Ovary (tissue), 9 donors: Measurements from ENCODE around the gene NIPBL. TPM values are rescaled to one million over a fixed set of nuclear protein-coding genes. Genes with fewer than 3 reads are reported as not detected.

ENCODE experiments used
- DNase-seq, 5 donors: peaks; one replicate each; pipeline ENCODE4 v3.0.0-alpha.2; 2019 to 2020
- H3K27ac ChIP-seq, 2 donors: fragments of 200-600 bp; one replicate each; pipeline versions ENCODE4 v1.5.1 to v1.8.0; 2019 to 2022
- H3K27me3 ChIP-seq: fragments of 200-600 bp; one replicate; pipeline ENCODE4 v1.8.0; 2022
- H3K36me3 ChIP-seq: fragments of 200-600 bp; sonication (generic); one replicate; pipeline ENCODE4 v1.5.1; 2019
- H3K4me1 ChIP-seq: one replicate; pipeline ENCODE4 v1.8.1; 2013; ENCODE audit warnings: mild to moderate bottlenecking, moderate library complexity; ENCODE audit not compliant: insufficient read depth
- H3K4me3 ChIP-seq: fragments of 200-600 bp; sonication (generic); one replicate; pipeline ENCODE4 v1.5.1; 2017
- H3K9me3 ChIP-seq, 2 donors: fragments of 200-600 bp in 1 of 2; sonication (generic) in 1 of 2; one replicate each; pipeline versions ENCODE4 v1.5.1 to v1.8.1; 2013 to 2019; ENCODE audit warnings: mild to moderate bottlenecking in 1 of 2, moderate library complexity in 1 of 2
- EP300 ChIP-seq: sonication (generic); formaldehyde crosslinking; IDR thresholded peaks from one replicate; pipeline ENCODE4 v1.6.1; 2017; ENCODE audit warnings: antibody characterized with exemption
- POLR2A ChIP-seq: fragments of 450-650 bp; IDR thresholded peaks from one replicate; pipeline ENCODE4 v1.6.1; 2017; ENCODE audit warnings: antibody characterized with exemption, mild to moderate bottlenecking, moderate library complexity
- WGBS, 3 donors: extraction: QIAGEN DNeasy Blood & Tissue Kit in 1 of 3; methylation state at CpG; one replicate each; pipeline versions ENCODE4 v1.1.5 to v1.1.7; 2013 to 2017; 5-methylcytosine and 5-hydroxymethylcytosine counted together
- intact Hi-C, 4 donors: fragments of 100-400 bp; cut with DNase I; formaldehyde crosslinking; loops; one replicate each; pipeline versions ENCODE4 v1.11.0 to v1.15.1; 2022 to 2023
- polyA plus RNA-seq, 2 donors: library from polyadenylated mRNA; stranded (reverse); fragments of 200-250 nt in 1 of 2; fragments of 350-450 nt in 1 of 2; fragmentation: Illumina TruSeq in 1 of 2; extraction: RNeasy Lipid Tissue Mini Kit (QIAGEN cat#74804) in 1 of 2; gene quantifications; one replicate each; pipeline ENCODE4 v1.2.3, GENCODE V29; 2013 to 2014
- total RNA-seq, 7 donors: library from RNA; depleted of rRNA in 2 of 7; stranded (reverse); fragments of >200 nt in 2 of 7; fragmentation: NEBNext Ultra II Directional in 3 of 7; extraction: Animal tissue kit (Norgen Biotek cat#: 25700) in 3 of 7; gene quantifications; one replicate each; pipeline versions ENCODE4 v1.1.0 to v1.2.4, GENCODE V29; 2016 to 2023
- TF ChIP-seq, protein P1 (sequence below), 3 donors: fragments of 450-650 bp in 2 of 3; fragments of 200-600 bp in 1 of 3; IDR thresholded peaks; one replicate each; pipeline versions ENCODE4 v1.5.1 to v1.8.0; 2016 to 2022; ENCODE audit warnings: antibody characterized with exemption in 3 of 3, mild to moderate bottlenecking in 1 of 3
- donor health status: DM: no; HTN: no; CAD: no; lungs with moderate emphysema.
- donor health status: DM: no; HTN: no; CAD: no.
- donor health status: Bipolar disorder and iron deficiency.
- donor health status: DM: yes; HTN: yes; CAD: no.
- donor health status: DM: no; HTN: no; CAD: no.
- donor health status: DM: yes; HTN: yes; CAD: no.

Gene NIPBL
- total and polyA plus RNA-seq, 9 donors, result 20.8 to 73.1 (median 61.7) TPM

DNA sequence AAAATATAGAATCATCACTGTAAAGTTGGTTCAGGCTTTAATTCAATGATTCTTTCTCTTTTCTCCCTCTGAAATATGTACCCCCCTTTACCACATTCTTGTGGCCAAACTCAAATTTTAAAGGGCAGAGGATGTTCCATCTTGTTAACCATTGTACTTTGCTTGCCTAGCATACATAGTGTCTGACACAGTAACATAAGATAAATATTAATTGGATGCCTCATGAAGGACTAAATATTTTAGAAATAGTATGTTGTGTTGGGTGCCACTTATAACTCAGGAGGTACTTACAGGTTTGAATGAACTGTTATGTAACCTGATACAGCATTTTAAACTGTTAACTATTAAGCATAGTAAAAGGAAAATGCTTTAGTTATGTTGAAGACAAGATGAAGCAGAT, 71.5 kb downstream of the NIPBL start:
- H3K4me1 ChIP-seq, result no peaks in the 10 kb centered on the region
- no peak overlapping the region for H3K4me3 ChIP-seq
- H3K36me3 ChIP-seq, result no peaks in the 10 kb centered on the region
- H3K9me3 ChIP-seq, result no peaks in the 10 kb centered on the region
- intact Hi-C loops, result loop anchor here in 2 of 4 donors (10.0 kb wide), 2 partner anchors 73 to 203 kb away; partner anchors contain the start of gene NIPBL (in 1 of the 2)
- H3K27ac ChIP-seq, result no peak overlapping the region
- no peaks in the 10 kb centered on the region for H3K27me3 ChIP-seq
- no peak for TF ChIP-seq EP300
- no peak for TF ChIP-seq POLR2A
- TF ChIP-seq, protein P1, sequence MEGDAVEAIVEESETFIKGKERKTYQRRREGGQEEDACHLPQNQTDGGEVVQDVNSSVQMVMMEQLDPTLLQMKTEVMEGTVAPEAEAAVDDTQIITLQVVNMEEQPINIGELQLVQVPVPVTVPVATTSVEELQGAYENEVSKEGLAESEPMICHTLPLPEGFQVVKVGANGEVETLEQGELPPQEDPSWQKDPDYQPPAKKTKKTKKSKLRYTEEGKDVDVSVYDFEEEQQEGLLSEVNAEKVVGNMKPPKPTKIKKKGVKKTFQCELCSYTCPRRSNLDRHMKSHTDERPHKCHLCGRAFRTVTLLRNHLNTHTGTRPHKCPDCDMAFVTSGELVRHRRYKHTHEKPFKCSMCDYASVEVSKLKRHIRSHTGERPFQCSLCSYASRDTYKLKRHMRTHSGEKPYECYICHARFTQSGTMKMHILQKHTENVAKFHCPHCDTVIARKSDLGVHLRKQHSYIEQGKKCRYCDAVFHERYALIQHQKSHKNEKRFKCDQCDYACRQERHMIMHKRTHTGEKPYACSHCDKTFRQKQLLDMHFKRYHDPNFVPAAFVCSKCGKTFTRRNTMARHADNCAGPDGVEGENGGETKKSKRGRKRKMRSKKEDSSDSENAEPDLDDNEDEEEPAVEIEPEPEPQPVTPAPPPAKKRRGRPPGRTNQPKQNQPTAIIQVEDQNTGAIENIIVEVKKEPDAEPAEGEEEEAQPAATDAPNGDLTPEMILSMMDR (IDR thresholded peaks at IDR 0.05), result no peak
- DNase-seq, result no peak

DNA sequence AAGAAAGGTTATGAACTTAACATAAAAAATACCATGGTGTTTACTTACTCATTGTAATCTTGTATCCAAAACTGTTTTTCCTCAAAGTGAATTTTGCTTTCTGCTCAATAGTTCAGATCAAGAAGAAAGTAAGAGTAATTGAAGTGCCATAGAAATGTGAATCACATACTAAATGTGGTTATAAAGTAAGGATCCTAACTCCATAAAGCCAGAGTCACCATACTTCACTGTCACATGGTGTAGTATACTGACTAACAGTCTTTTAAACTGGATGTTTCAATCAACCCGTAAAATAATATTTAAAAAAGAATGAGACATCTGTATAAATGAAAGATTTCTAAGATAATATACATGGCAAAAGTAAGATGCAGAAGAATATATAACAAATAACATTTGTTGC, 72.1 kb downstream of the NIPBL start:
- DNase-seq, result no peak
- H3K9me3 ChIP-seq, result no peaks in the 10 kb centered on the region
- no peak overlapping the region for H3K27ac ChIP-seq
- 87 to 94% (median 91%) methylated on average over 1 of the region's 1 CpG for WGBS, 3 donors
- H3K27me3 ChIP-seq, result no peaks in the 10 kb centered on the region
- H3K36me3 ChIP-seq, result no peaks in the 10 kb centered on the region
- intact Hi-C loops, result loop anchor here in 2 of 4 donors (10.0 kb wide), 2 partner anchors 74 to 204 kb away; partner anchors contain the start of gene NIPBL (in 1 of the 2)
- no peaks in the 10 kb centered on the region for H3K4me1 ChIP-seq
- TF ChIP-seq POLR2A, result no peak
- TF ChIP-seq, protein P1 (IDR thresholded peaks at IDR 0.05), result no peak
- TF ChIP-seq EP300, result no peak
- no peak overlapping the region for H3K4me3 ChIP-seq

DNA sequence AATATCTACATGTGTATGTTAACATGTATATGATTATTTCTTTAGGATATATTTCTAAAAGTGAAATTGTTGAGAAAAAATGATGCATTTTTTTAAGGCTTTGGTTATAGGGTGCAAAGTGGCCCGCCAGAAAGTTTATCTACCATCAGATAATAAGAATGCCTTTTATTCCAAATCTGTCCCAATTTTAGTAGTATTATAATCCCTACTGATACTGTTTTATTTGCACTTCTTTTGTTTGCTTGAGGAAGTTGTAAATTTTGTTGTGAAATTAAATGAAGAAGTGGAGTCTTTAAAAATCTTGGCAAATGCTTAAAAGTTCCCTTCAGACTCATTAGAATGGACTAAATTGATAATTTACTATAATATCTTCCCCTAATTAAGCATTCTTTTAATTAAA, 73.0 kb downstream of the NIPBL start:
- Histone ChIP-seq H3K4me3 (no peak overlapping the region), H3K27ac (no peak overlapping the region), H3K27me3 (no peaks in the 10 kb centered on the region), H3K9me3 (no peaks in the 10 kb centered on the region), H3K36me3 (no peaks in the 10 kb centered on the region), H3K4me1 (no peaks in the 10 kb centered on the region)
- intact Hi-C loops, result loop anchor here in 2 of 4 donors (10.0 kb wide), 2 partner anchors 75 to 205 kb away; partner anchors contain the start of gene NIPBL (in 1 of the 2)
- TF ChIP-seq, protein P1 (IDR thresholded peaks at IDR 0.05), result no peak
- no peak for TF ChIP-seq POLR2A
- TF ChIP-seq EP300, result no peak
- WGBS, 3 donors, result 71 to 75% (median 72%) methylated on average over 1 of the region's 1 CpG
- DNase-seq, result no peak

DNA sequence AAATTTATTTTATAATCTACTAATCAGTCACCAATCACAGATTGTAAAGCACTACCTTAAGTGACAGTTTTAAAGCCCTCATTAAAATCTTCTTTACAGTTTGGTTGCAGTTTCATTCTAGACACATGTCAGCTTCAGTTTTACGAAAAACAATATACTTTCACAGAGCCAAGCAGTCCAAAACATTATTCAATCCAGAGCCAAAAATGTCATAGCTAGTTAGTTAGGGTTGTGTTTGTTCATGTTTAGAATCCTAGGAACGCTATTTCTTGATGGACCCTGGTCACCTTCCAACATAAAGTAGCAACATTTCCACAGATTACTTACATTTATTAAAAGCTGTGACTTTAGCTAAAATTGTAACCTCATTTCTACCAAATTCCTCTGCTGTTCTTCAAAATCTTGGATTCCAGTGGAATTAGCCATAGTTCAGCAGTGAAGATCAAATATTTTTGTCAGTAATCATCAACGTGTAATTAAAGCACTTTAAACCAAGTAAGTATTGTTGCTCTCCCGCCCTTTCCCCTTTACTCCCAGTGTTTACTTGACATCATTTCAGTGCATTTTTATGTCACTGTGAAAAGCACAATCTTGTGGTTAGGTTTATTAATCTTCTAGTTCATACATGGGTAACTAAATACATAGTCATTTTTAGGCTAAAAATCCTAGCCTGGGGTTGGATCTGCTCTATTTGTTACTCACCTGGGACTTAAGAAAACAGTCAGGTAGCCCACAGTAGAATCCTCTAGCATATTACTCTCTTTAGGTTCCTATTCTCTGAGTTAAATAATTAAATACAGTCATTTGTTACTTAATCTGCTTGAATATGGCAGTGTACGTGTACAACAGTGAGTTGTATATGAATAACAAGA, 74.3 kb downstream of the NIPBL start:
- H3K27me3 ChIP-seq, result no peaks in the 10 kb centered on the region
- TF ChIP-seq EP300, result no peak
- TF ChIP-seq, protein P1 (IDR thresholded peaks at IDR 0.05), result no peak
- no peak for TF ChIP-seq POLR2A
- intact Hi-C loops, result no loop called here
- no peak overlapping the region for H3K4me3 ChIP-seq
- no peaks in the 10 kb centered on the region for H3K36me3 ChIP-seq
- H3K9me3 ChIP-seq, result no peaks in the 10 kb centered on the region
- DNase-seq, result no peak
- 23 to 33% (median 24%) methylated on average over 5 of the region's 5 CpGs for WGBS, 3 donors
- no peak overlapping the region for H3K27ac ChIP-seq
- no peaks in the 10 kb centered on the region for H3K4me1 ChIP-seq
